GM18858 (cell line): ENCODE measurements around the gene SREK1IP1.

Experiments used
- ATAC-seq: cut with Tn5 transposase; IDR thresholded peaks from one replicate; pipeline ENCODE4 v1.9.1; 2021; ENCODE audit not compliant: unreplicated experiment

Gene SREK1IP1

DNA sequence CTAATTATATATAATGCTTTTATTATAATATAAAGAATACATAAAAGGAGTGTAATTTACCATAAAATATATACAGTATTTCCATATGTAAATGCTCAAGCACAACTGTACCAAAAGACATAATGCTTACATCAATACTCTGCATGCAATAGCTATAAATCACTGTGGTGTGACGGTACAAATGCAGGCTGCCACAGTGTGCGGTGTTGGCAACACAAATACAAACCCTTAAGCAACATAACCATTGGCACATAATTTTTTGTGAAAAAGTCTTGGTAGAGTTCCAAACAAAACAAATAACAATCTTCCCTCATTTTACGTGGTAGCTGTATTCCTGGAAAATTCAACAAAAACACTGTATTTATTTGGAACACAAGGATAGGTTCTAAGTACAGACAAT, 80.1 kb downstream of the SREK1IP1 start:
- ATAC-seq, result no peak

DNA sequence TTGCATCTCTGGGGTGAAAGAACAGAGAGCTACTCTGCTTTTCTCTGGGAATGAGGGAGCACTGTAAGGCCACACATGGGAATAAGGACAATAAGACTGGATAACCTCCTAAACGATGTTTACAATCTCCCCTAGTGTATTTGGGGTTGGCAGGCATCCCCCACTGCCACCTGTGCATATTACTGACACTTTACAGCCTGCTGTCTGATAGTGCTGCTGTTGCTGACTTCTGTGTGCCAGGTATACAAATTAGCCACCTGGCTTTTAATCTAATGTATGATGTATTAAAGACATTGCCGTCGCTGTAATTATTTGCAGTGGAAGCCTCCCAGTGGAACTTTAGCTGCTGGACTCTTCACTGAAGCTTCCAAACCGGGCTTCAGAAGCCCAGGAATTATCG, 82.6 kb downstream of the SREK1IP1 start:
- ATAC-seq, result no peak

DNA sequence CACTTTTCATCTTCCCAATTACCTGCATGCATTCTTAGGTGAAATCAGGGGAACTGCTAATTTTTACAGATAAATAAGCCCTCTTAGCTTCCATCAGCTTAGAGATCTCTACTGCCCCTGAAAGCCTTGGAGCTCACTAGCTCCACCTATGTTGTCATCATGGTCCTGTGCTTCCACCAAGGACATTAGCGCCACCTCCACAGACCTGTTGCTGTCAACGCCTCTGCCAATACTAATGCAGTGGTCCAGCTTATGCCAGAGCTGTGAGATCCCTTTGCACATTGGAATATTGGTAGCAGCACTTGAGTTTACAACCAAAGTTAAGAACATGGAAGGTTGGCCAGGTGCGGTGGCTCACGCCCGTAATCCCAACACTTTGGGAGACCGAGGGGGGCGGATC, 85.9 kb downstream of the SREK1IP1 start:
- ATAC-seq, result no peak

DNA sequence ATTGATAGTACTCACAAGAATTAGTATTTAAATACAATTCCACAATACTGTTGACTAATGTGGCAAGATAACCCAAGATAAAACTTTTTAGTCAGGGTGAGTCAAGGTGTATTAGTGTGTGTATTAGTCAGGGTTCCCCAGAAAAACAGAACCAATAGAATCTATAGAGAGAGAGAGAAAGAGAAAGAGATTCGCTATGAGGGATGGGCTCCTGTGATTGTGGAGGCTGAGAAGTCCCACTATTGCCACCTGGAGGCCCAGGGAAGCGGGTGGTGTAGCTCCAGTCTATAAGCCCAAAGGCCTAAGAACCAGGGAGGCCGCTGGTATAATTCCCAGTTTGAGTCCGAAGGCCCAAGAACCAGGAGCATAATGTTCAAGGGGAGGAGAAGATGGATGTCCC, 88.2 kb downstream of the SREK1IP1 start:
- ATAC-seq, result no peak

DNA sequence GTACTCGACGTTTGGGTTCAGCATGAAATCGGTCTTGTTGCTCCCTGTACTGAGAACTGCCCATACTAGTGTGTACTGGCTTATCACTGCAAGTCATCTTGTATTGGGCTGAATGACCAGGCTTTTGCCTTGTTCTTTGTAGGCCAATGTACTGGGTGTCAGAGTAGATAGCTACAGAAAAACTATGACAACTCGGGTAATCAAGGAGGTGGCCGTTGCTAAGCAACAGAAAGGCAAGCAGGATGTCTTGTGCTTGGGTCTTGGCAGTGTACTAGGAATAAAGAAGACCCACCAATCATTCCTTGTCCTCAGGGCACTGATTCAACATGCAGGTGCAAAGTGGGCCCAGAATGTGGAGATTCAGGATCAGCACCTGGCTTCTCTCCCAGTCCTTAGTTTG, 90.1 kb downstream of the SREK1IP1 start:
- ATAC-seq, result no peak

DNA sequence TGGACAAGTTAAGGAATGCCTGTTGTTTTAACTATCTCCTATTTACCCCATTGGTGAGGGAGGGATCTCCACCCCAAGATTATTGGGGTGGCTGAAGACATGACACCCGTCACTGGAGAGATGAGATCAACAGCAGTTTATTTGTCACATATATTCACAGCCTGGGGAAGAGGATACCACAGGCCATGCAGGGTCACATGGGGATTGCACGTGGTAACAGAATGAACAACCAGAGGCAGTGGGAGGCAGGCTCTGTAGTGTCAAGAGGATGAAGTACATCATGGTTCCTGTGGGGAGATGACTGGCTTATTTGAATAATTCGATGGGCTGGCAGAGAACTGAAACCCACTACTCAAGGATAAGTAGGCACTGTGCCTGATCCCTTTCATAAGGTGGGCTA, 96.8 kb downstream of the SREK1IP1 start:
- ATAC-seq, result no peak

DNA sequence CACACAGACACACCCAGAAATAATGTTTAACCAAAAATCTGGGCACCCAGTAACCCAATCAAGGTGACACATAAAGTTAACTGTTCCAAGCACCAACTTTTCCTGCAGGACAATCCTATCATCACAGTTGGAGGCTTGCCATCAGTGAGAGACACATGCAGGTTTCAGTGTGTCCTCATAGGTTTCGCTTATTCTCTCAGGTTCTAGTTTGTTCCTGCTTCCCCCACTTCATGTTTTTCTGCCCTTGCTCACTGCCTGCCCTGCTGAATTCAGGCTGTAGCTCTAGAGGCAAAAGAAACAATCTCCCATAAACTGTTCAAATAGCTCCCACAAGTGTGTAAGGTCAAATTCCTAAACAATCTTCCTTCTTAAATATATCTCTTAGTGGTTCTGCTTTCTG, 98.2 kb downstream of the SREK1IP1 start:
- no peak for ATAC-seq
